Stimulated activated CD8-positive, alpha-beta memory T cell treated with anti-CD3 and anti-CD28 coated beads, Interleukin-2, amount 100 ng/mL, for 48 hours (primary cell): Measurements from ENCODE around the gene EIPR1.

Experiments
- DNase-seq, 2 donors: peaks; one replicate each; pipeline ENCODE4 v3.0.0-alpha.2; 2020; ENCODE audit warnings: low read depth in 2 of 2

The EIPR1 gene

GRCh38 chr2:3176071-3176868 is 201.3 kb downstream of the EIPR1 start:
- DNase-seq = no peak

GRCh38 chr2:3175568-3175955 is 202.1 kb downstream of the EIPR1 start:
- DNase-seq = no peak

- DNase-seq = no peak
These were observed 202.7 kb downstream of the EIPR1 start for GRCh38 chr2:3174626-3175567.

DNA sequence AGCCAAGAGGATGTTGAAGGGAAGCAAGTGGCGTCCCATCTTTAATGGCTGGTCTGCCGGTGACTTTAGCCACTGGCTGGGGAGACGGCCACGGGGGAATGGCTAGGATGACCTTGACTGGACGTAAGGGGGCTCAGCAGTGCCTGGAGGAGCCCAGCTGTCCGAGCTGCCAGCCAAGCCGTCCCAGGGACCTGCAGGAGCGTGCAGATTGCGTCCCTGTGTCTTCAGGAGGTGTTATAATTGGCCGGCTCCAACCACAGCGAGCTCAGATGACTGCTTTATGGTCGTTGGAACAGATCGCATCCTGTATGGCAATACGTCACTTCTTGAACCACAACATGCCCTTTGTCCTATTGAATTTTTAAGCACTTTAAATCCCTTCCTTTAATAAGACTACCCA is 204.6 kb downstream of the EIPR1 start:
- DNase-seq = no peak

DNA sequence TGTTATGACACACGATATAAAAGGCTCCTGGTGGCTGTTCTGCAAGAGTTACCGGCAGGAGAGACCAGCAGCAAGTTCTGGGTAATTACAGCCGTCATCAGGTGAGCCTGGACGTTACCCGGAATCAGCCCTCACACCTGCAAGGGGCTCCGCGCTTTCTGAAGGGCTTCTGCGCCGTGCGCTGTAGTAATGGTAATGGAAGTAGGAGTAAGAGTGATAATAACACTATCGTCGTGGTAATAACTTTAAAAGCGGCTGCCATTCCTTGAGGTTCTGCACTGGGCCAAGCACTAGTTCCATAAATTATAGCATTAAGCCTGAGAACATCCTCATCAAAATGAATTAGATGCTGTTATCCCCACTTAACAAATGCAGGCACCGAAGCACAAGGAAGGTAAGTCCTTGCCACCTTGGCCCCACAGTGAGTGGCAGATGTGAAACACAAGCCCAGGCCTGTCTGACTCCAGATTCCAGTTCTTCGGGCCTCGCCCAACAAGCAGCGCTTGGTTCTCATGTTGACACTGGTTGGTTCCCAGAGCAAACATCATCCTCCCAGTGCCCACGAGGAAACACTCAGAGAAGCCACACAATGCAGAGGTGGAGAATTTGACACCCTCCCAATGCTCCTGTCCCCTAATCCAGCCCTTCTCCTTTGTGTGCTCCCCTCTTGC is 205.2 kb downstream of the EIPR1 start:
- DNase-seq = no peak

DNA sequence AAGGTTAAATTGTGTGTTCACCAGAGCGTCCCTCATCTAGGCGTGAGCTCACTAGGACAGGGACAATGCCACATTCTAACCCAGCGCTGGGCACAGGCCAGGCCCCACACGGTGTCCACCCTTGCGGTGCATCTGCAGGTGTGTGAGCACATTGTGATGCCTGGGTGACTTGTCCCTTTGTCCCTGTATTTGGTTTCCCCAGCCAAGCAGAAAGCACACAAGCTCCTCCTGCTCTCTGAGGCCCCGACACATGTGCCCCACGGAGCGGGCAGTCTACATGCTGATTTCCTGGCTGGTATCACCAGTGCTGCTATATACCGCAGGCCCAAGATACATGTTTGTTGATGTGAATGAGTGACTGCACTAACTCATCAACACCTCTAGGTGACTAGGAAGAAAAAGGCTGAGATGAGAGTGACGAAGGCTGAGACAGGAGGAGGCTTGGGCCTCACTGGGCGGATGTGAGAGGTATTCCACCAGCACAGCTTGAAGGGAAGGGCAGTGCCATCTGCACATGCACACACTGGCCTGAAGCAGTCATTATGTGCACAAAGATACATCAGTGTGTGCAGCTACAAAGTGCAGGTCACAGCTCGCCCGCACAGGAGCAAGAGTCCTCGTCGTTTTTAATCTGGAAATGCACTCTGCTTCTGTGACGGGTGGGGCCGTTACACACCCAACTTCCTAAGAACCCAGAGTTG is 205.9 kb downstream of the EIPR1 start:
- no peak for DNase-seq

GRCh38 chr2:3170792-3171455 is 206.7 kb downstream of the EIPR1 start:
- no peak for DNase-seq

DNA sequence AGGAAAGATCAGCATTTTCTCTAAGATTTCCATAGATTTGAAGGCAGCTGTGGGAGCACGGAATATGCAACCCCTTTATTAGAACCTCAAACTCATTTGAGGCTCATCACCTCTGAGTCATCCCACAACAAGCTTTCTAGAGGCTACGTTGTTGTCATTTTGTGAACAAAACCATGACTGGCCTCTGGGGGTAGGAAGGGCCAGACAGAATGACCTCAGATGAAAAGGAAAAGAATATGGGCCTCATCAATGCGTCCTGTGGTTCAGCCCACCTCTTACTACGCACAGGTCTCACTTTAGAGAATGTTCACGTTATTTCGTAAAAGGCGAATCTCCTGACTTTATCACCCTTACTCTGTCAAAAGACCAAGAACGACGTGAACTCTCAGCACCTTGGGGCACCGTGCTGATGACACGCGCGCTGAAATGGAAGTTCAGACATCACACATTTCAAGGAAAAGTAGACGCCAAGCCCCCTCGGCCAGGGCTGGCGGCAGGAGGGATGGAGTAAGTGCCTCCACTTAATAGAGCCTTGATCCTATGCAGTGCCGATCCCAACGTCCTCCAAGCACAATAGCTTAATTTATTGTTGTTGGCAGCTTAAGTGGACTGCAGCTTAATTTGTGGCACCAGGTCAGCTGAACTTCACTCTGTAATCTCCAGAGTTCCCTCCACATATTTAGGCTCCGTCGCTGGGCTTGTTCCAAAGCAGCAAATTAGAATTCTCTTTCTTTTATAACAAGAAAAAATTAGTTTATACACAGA is 208.3 kb downstream of the EIPR1 start:
- DNase-seq = no peak

DNA sequence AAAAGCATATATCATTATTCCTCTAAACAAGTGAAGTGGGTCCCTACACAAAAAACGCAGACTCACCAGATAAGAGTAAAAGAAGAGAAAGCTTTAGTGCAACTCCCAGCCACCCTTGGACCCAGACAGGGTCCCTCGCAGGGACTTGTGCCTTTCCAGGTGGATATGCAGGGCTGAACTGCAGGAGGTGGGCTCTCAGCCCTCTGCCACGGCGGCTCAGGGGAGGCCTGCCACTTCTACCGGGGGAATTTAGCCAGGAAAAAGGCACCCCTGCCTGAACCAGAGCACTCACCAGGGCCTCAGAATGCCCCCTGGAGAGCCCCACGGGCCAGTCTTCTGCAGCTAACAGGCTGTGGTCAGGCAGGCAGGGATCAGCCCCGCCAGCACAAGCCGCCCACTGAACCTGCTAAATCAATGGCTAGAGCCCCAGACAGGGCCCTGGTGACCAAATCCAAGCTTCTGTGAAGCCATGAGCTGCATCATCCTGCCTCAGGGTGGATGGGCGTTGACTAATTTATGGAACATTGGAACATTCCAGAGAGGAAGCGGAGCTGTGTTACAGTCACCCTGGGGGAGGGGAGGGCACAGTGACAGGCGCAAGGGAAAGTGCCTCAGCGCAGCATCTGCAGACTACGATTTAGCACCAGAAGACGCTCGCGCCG is 209.3 kb downstream of the EIPR1 start:
- DNase-seq = no peak

GRCh38 chr2:3163401-3163800 is 214.2 kb downstream of the EIPR1 start:
- DNase-seq = no peak

GRCh38 chr2:3162442-3163077 is 215.1 kb downstream of the EIPR1 start:
- no peak for DNase-seq

DNA sequence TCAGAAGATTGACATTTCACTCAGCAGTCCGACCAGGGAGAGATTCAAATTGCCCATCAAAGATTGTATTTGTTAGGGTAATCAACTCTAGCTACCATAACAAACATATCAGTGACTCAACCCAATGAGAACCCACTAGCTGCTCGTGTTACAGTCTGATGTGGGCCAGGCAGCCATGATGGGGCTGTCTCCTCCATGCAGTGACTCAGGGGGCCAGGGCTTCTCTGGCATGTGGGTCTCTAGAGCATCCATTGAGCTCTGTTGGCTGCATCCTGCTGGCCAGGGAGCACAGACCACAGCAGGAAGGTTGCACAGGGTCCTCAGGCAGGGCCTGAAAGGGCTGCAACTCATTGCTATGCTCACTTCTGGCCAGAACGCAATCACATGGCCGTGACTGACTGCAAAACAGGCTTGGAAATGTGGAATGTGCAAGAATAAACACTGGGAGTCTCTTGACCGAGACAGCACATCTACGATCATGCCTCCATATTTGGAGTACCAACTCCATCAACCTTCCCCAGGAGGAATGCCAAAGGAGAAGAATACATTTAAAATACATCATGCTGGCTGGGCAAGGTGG is 216.8 kb downstream of the EIPR1 start:
- DNase-seq = no peak

DNA sequence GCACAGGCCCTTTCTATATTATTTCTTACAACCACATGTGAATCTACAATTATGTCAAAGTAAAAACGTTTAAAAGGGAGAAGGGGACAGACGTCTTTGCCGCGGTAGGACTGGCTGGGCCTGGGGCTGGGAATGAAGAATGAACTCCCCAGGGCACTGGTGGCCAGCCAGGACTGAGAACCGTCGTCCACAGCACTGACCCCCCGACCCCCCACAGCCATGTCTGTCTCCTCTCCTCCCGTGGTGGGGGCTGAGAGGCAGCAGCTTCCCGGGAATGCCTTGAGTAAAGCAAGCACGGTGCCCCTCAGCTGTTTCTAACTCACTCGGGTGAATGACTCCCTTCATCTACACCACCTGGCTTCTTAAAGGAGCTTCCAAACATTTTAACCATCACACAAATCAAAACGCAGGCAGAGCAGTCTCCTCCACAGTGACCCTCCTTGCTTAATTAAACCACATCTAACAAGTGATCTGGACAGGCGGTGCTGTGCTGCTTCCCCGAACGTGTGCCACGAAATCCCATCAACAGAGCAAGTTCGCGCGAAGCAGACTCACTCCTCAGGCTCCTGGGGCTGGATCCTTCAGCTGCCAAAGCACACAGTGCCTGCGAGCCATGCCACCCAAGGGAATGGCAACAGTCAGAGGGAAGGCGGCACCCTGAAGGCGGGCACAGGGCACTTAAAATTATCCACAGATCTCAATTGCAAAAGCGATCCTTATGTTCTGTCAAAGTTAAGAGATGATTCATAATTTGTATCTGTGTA is 217.7 kb downstream of the EIPR1 start:
- DNase-seq = no peak

DNA sequence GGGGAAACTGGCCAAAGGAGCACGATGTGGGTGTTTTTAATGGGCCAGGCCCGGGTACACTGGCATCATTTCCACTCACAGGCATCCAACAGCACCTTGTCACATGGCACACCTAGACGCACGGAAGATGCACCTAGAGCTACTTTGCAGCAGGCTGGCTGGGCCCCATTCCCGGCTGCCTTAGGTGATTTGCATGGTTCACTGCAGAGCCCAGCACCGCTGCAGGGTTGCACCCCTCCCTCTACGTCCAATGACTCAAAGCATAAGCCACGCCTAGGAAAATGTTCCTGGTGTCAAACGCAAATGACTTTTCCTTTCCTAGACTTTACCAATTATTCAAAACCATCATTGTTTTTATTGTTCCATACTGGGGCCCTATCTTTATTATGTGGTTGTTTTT is 222.9 kb downstream of the EIPR1 start:
- DNase-seq = no peak

DNA sequence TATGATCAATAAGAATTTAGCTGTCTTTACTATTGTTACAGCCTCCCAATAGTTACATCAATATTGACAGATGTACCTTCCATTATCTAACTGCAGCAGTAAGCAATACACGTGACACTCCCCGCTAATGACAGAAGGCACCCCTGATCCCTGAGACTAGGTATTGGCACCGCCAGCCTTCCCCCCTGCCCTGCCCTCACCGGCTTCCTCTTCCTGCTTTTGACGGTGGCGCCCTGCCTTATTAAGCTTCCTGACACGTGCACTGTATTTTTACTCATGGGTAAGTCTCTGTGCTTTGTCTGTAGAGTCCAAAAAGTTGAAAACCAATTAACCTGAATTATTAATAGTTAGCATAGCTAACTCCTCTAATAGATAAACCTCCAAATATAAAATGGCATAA is 223.5 kb downstream of the EIPR1 start:
- no peak for DNase-seq

- DNase-seq = no peak
These were observed 226.3 kb downstream of the EIPR1 start for GRCh38 chr2:3151153-3151918.

- DNase-seq = no peak
These were observed 228.0 kb downstream of the EIPR1 start for GRCh38 chr2:3149441-3150217.
